Measurements from ENCODE around the gene CCDC87. TPM values are rescaled to one million over a fixed set of nuclear protein-coding genes. Genes with fewer than 3 reads are reported as not detected.

CCDC87 gene
- total and polyA plus RNA-seq, 2 of the 8 experiments (the other 6 are each of a cell fraction or from before 2014, with no cell fraction given): 0.32 to 0.99 TPM

- TF ChIP-seq USF2 (IDR thresholded peaks at IDR 0.05; ENCODE audit: low read length): no peak
- no peak for TF ChIP-seq ATF2 (IDR thresholded peaks at IDR 0.05; ENCODE audit: low read length)
- TF ChIP-seq BACH1 (IDR thresholded peaks at IDR 0.05; ENCODE audit: low read length): no peak
- TF ChIP-seq RAD21 (IDR thresholded peaks at IDR 0.05 in 1 of 2, conservative IDR thresholded peaks at IDR 0.05 in 1 of 2; ENCODE audit: low read depth in 2 of 2, low read length in 2 of 2): no peak
- no peak for TF ChIP-seq TAF7 (optimal IDR thresholded peaks at IDR 0.05; ENCODE audit: borderline replicate concordance, low read depth, low read length)
- no peak for TF ChIP-seq SRF (IDR thresholded peaks at IDR 0.05; ENCODE audit: low read depth, low read length)
- TF ChIP-seq HDAC6 (IDR thresholded peaks at IDR 0.05; ENCODE audit: low read depth, low read length): no peak
- TF ChIP-seq RFX5 (IDR thresholded peaks at IDR 0.05; ENCODE audit: borderline replicate concordance, low read depth, low read length): no peak
- TF ChIP-seq POLR2A (IDR thresholded peaks at IDR 0.05; ENCODE audit: control extremely low read depth in 1 of 2, low read depth in 2 of 2, low read length in 2 of 2): no peak
Observed at GRCh38 chr11:66604155-66604554, 11.3 kb upstream of the CCDC87 start (continued).
